ENCODE results near the gene KRTAP10-9.
"Not testable (repeated sequence)": the region's sequence is repeated elsewhere in the genome, so short reads cannot be mapped to it uniquely, and the experiment has no call there.

The KRTAP10-9 gene

DNA sequence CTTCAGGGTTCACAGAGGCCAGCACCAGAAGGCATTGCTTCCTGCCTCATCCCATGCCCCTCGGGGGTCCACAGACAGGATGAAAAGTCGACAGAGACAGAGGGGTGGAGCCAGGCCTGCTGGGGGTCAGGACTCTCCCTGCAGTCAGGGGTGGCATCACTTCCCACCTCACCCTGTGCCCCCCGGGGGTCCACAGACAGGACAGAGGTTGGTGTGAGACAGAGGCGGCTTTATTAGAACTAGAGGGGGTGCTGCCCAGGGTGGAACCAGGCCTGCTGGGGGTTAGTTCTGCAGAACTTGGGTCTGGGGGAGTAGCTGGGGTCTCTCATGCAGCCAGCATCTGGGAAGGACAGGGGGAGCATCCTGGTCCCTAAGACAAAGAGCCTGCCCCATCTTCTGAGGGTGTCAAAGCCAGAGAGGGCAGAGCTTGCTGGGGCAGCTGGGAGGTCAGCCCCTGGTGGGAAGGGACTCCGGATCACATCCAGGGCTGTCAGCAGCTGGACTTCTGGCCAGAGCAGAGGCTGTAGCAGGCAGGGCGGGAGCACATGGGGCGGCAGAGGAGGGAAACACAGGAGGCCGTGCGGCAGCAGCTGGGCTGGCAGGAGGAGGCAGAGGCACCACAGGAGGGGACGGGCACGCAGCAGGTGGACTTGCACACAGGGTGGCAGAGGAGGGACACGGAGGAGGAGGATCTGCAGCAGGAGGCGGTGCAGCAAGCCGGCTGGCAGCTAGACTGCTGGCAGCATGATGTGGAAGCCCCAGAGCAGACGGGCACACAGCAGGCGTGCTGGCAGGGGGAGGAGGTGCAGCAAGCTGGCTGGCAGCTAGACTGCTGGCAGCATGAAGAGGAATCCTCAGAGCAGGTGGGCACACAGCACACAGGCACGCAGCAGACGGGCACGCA, 35.7 kb upstream of the KRTAP10-9 start:
- not testable (repeated sequence) for H3K27ac Mint-ChIP-seq; H3K4me3 Mint-ChIP-seq; H3K36me3 Mint-ChIP-seq; H3K9me3 Mint-ChIP-seq (ENCODE audit: low read depth); H3K4me1 Mint-ChIP-seq (ENCODE audit: low read depth); H3K27me3 Mint-ChIP-seq

- not testable (repeated sequence) for H3K27ac Mint-ChIP-seq; H3K4me1 Mint-ChIP-seq (ENCODE audit: low read depth); H3K9me3 Mint-ChIP-seq (ENCODE audit: low read depth); H3K27me3 Mint-ChIP-seq; H3K4me3 Mint-ChIP-seq; H3K36me3 Mint-ChIP-seq
These were observed 35.1 kb upstream of the KRTAP10-9 start for GRCh38 chr21:44591801-44592130.

DNA sequence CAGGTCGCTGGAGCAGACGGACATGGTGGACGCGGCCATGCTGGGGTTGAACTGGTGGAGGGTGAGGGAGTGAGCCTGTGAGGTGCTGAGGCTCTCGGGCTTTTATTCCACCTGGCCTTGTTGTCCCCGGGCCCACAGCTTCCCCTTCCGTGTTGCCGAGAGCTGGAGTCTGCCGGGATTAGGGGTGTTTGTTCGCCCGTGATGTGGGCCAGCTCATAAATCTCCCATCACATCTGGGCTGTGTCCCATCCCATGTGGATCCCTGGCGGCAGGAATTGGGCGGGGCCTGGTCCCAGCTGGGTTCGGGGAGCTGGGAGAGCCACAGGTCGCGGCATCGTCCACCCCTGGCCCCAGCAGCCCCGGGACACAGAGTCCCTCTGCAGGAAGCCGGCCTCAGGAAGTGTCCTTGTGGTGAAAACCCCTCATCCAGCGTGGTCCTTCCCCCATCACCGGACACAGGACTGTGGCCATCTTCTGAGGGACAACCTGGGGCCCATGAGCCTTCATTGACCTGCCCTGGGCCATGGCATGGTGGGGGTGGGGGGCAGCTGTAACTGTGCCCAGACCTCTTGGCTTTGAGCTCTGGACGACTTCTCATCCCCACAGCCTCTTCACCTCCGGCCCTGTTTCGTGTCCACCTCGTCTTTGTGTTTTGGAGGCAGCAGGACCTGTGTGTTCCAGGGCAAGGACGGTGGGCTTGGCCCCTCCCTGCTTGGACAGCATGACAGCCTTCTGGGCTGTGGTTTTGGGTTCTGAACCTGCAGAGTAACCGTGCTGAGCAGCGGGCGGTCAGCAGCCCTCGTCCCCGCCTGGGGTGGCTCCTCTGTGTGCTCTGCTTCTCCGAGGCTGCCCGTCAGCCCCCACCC, 34.2 kb upstream of the KRTAP10-9 start, which contains the start of gene KRTAP10-6:
KRTAP10-6 (minus strand) TSS at position 60 of the 866 bp plus-strand sequence; CDS start at position 39, 21 bp downstream.
- Mint-ChIP-seq H3K9me3 (ENCODE audit: low read depth) (no peaks in the 10 kb centered on the region), H3K4me3 (no peak within 1 kb of the TSS), H3K27me3 (no peaks in the 10 kb centered on the region), H3K4me1 (ENCODE audit: low read depth) (peaks cover 4% of the 10 kb centered on the region), H3K36me3 (no peaks in the 10 kb centered on the region), H3K27ac (no peak within 1 kb of the TSS)

- peaks cover 5% of the 10 kb centered on the region for H3K9me3 Mint-ChIP-seq (ENCODE audit: low read depth)
- H3K4me3 Mint-ChIP-seq, result no peak overlapping the region
- peaks cover 4% of the 10 kb centered on the region for H3K4me1 Mint-ChIP-seq (ENCODE audit: low read depth)
- peak overlapping the region; percentile 54 for H3K27ac Mint-ChIP-seq
- no peaks in the 10 kb centered on the region for H3K27me3 Mint-ChIP-seq
- H3K36me3 Mint-ChIP-seq, result peaks cover 2% of the 10 kb centered on the region
These were observed 33.1 kb upstream of the KRTAP10-9 start for GRCh38 chr21:44593598-44594405.

GRCh38 chr21:44594406-44594916, 32.4 kb upstream of the KRTAP10-9 start:
- Mint-ChIP-seq H3K36me3 (peaks cover 2% of the 10 kb centered on the region), H3K27ac (no peak overlapping the region), H3K9me3 (ENCODE audit: low read depth) (peaks cover 7% of the 10 kb centered on the region), H3K4me1 (ENCODE audit: low read depth) (peaks cover 4% of the 10 kb centered on the region), H3K4me3 (no peak overlapping the region), H3K27me3 (no peaks in the 10 kb centered on the region)

DNA sequence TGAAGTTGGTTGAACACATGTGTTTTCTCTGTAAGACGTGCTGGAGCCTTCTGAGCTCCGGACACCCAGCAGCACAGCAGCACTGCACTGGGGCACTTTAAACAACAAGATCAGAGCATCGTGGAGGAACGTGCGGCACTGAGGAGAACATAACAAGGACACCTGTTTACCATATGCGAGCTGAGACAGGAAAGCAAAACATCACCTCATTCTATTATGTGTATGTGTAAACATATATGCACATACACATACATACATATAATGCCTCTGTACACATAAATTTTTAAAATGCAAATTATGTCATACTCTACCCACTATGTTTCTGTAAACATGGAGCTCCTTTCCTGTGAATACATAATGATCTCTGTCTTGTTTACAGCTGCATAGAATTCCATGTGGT, 31.4 kb upstream of the KRTAP10-9 start:
- peaks cover 2% of the 10 kb centered on the region for H3K36me3 Mint-ChIP-seq
- H3K27ac Mint-ChIP-seq, result no peak overlapping the region
- H3K27me3 Mint-ChIP-seq, result no peaks in the 10 kb centered on the region
- peaks cover 4% of the 10 kb centered on the region for H3K4me1 Mint-ChIP-seq (ENCODE audit: low read depth)
- H3K9me3 Mint-ChIP-seq (ENCODE audit: low read depth), result peaks cover 7% of the 10 kb centered on the region
- no peak overlapping the region for H3K4me3 Mint-ChIP-seq

DNA sequence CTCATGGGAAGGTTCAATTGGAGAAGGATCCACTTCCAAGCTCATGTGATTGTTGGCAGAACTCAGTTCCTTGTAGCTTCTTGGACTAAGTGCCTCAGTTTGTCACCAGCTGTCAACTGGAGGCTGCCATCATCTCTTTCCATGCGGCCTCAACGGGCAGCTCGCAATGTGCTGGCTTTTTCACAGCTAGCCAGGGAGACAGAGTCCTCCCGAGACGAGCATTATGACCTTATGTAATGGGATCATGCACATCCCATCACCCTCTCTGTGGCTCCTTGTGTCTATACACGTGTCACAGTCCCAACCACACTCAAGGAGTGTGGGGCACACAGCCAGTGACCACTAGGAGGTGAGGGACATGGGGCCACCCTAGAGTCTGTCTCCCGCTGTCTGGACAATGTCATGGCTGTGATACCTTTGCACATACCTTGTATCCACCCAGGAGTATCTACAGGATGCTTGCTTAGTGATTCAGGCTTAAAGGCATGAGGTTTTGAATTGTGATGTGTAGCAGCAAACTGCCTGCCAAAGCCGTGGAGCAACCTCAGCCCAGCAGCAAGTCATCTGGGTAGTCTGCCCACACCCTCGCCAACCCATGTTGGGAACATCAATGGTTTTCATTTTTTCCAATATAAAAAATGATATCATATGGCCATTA, 30.7 kb upstream of the KRTAP10-9 start:
- Mint-ChIP-seq H3K27ac (no peak overlapping the region), H3K36me3 (peaks cover 2% of the 10 kb centered on the region), H3K9me3 (ENCODE audit: low read depth) (peaks cover 7% of the 10 kb centered on the region), H3K4me1 (ENCODE audit: low read depth) (peaks cover 4% of the 10 kb centered on the region), H3K27me3 (no peaks in the 10 kb centered on the region), H3K4me3 (no peak overlapping the region)

- no peak overlapping the region for H3K4me3 Mint-ChIP-seq
- H3K27ac Mint-ChIP-seq, result no peak overlapping the region
- peaks cover 1% of the 10 kb centered on the region for H3K4me1 Mint-ChIP-seq (ENCODE audit: low read depth)
- H3K9me3 Mint-ChIP-seq (ENCODE audit: low read depth), result peaks cover 7% of the 10 kb centered on the region
- H3K36me3 Mint-ChIP-seq, result peaks cover 2% of the 10 kb centered on the region
- H3K27me3 Mint-ChIP-seq, result no peaks in the 10 kb centered on the region
These were observed 28.8 kb upstream of the KRTAP10-9 start for GRCh38 chr21:44598061-44598460.

DNA sequence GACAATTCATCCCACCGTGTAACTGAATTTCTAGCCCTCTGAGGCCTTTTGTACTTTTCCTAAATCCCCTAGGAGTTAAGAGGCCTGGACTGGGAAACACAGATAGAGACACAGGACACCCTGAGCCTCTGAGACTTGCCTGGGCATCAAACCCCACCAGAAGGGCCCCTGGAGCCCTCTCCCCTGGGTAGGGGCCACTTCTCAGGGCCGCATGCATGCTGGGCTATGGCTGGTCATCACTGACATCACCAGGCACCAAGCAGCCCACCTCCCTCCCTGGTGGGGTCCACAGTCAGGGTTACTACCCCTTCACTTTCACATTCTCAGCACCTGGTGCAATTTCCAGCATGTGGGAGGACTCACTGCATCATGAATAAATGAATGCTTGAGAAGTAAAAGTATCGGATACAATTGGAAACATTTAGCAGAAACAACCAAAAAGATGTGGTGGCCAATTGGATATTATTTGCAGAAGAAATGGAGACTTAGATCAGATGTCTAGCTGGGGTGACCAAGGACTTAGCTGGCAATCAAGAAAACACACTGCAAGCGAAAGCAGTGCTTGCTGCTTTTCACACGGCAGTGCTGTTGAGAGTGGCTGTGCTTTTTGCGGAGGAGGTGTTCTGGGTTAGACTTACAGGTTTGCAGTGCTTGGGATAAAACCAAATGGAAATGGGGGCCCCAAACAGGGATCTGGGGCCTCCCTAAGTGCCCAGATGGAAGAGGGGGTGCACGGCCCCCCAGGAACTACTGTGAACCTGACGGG, 27.4 kb upstream of the KRTAP10-9 start:
- Mint-ChIP-seq H3K36me3 (peaks cover 2% of the 10 kb centered on the region), H3K27me3 (no peaks in the 10 kb centered on the region), H3K27ac (no peak overlapping the region), H3K4me1 (ENCODE audit: low read depth) (peaks cover 1% of the 10 kb centered on the region), H3K4me3 (no peak overlapping the region), H3K9me3 (ENCODE audit: low read depth) (peaks cover 7% of the 10 kb centered on the region)

DNA sequence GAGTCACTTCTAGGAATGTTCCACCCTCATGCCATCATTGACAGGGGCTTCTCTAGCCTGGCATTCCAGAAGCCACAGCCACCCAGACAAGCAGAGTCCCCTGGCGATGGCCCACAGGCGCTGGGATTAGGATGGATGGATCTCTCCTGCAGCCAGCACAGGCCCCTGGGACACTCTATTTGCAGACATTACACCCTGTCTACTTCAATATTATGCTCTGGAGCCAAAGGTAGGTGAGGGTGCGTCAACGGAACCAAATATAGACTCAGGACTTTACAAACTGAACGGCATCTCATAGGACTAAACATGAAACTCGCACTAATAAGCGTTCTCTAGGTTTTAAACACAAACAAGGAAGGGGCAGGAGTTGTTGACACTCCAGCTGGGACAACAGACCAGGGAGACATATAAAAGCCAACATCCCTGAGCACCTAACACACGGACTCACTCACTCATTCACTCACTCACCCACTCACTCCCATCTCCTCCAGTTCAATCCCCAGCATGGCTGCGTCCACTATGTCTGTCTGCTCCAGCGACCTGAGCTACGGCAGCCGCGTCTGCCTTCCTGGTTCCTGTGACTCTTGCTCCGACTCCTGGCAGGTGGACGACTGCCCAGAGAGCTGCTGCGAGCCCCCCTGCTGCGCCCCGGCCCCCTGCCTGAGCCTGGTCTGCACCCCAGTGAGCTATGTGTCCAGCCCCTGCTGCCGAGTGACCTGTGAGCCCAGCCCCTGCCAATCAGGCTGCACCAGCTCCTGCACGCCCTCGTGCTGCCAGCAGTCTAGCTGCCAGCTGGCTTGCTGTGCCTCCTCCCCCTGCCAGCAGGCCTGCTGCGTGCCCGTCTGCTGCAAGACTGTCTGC, 26.5 kb upstream of the KRTAP10-9 start, which contains the start of gene KRTAP10-7:
KRTAP10-7 (plus strand) TSS at position 480 of the 861 bp plus-strand sequence; CDS start at position 505, 25 bp downstream.
- not testable (repeated sequence) for H3K36me3 Mint-ChIP-seq; H3K4me1 Mint-ChIP-seq (ENCODE audit: low read depth); H3K27me3 Mint-ChIP-seq; H3K27ac Mint-ChIP-seq; H3K4me3 Mint-ChIP-seq; H3K9me3 Mint-ChIP-seq (ENCODE audit: low read depth)

- H3K9me3 Mint-ChIP-seq (ENCODE audit: low read depth); H3K4me1 Mint-ChIP-seq (ENCODE audit: low read depth); H3K4me3 Mint-ChIP-seq: not testable (repeated sequence)
These were observed 25.8 kb upstream of the KRTAP10-9 start for GRCh38 chr21:44601091-44601490.

GRCh38 chr21:44601596-44602462, 25.1 kb upstream of the KRTAP10-9 start:
- Mint-ChIP-seq H3K4me3 (no peak overlapping the region), H3K27me3 (no peaks in the 10 kb centered on the region), H3K27ac (no peak overlapping the region), H3K4me1 (ENCODE audit: low read depth) (no peaks in the 10 kb centered on the region), H3K9me3 (ENCODE audit: low read depth) (peaks cover 7% of the 10 kb centered on the region), H3K36me3 (peaks cover 2% of the 10 kb centered on the region)

More at GRCh38 chr21:44601091-44601490, 25.8 kb upstream of the KRTAP10-9 start:
- H3K27ac Mint-ChIP-seq, H3K36me3 Mint-ChIP-seq, H3K27me3 Mint-ChIP-seq: not testable (repeated sequence)

Data from activated naive CD8-positive, alpha-beta T cell (primary cell).